ENCODE results near the gene COX8A. TPM values are rescaled to one million over a fixed set of nuclear protein-coding genes. Genes with fewer than 3 reads are reported as not detected.

Gene COX8A
- total and polyA plus RNA-seq, 2 of the 13 experiments (the other 11 are each of a cell fraction or from before 2014, with no cell fraction given), result 202 to 406 TPM

- 0 out of 2 replicates have a peak, but pooled peaks have one; percentile 47 for TF ChIP-seq ZNF850 (CRISPR knock-in tag; conservative IDR thresholded peaks at IDR 0.05)
- TF ChIP-seq, protein P1, sequence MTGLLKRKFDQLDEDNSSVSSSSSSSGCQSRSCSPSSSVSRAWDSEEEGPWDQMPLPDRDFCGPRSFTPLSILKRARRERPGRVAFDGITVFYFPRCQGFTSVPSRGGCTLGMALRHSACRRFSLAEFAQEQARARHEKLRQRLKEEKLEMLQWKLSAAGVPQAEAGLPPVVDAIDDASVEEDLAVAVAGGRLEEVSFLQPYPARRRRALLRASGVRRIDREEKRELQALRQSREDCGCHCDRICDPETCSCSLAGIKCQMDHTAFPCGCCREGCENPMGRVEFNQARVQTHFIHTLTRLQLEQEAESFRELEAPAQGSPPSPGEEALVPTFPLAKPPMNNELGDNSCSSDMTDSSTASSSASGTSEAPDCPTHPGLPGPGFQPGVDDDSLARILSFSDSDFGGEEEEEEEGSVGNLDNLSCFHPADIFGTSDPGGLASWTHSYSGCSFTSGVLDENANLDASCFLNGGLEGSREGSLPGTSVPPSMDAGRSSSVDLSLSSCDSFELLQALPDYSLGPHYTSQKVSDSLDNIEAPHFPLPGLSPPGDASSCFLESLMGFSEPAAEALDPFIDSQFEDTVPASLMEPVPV (CRISPR knock-in tag; IDR thresholded peaks at IDR 0.05), result no peak
- TF ChIP-seq, protein P2, sequence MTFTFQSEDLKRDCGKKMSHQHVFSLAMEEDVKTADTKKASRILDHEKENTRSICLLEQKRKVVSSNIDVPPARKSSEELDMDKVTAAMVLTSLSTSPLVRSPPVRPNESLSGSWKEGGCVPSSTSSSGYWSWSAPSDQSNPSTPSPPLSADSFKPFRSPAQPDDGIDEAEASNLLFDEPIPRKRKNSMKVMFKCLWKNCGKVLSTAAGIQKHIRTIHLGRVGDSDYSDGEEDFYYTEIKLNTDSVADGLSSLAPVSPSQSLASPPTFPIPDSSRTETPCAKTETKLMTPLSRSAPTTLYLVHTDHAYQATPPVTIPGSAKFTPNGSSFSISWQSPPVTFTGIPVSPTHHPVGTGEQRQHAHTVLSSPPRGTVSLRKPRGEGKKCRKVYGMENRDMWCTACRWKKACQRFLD (CRISPR knock-in tag; IDR thresholded peaks at IDR 0.05; ENCODE audit: borderline replicate concordance), result no peak
- TF ChIP-seq, protein P3, sequence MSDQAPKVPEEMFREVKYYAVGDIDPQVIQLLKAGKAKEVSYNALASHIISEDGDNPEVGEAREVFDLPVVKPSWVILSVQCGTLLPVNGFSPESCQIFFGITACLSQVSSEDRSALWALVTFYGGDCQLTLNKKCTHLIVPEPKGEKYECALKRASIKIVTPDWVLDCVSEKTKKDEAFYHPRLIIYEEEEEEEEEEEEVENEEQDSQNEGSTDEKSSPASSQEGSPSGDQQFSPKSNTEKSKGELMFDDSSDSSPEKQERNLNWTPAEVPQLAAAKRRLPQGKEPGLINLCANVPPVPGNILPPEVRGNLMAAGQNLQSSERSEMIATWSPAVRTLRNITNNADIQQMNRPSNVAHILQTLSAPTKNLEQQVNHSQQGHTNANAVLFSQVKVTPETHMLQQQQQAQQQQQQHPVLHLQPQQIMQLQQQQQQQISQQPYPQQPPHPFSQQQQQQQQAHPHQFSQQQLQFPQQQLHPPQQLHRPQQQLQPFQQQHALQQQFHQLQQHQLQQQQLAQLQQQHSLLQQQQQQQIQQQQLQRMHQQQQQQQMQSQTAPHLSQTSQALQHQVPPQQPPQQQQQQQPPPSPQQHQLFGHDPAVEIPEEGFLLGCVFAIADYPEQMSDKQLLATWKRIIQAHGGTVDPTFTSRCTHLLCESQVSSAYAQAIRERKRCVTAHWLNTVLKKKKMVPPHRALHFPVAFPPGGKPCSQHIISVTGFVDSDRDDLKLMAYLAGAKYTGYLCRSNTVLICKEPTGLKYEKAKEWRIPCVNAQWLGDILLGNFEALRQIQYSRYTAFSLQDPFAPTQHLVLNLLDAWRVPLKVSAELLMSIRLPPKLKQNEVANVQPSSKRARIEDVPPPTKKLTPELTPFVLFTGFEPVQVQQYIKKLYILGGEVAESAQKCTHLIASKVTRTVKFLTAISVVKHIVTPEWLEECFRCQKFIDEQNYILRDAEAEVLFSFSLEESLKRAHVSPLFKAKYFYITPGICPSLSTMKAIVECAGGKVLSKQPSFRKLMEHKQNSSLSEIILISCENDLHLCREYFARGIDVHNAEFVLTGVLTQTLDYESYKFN (CRISPR knock-in tag; conservative IDR thresholded peaks at IDR 0.05), result peak; percentile 67
- TF ChIP-seq ZNF674 (CRISPR knock-in tag; IDR thresholded peaks at IDR 0.05; ENCODE audit: low read depth), result no peak
- TF ChIP-seq ZNF292 (CRISPR knock-in tag; IDR thresholded peaks at IDR 0.05; ENCODE audit: borderline replicate concordance, low read depth), result no peak
- TF ChIP-seq ZKSCAN5 (CRISPR knock-in tag; IDR thresholded peaks at IDR 0.05), result no peak
- 0 out of 2 replicates have a peak, but pooled peaks have one; percentile 12 for TF ChIP-seq HNF4G (IDR thresholded peaks at IDR 0.05; ENCODE audit: borderline replicate concordance, low read depth, low read length)
- no peak for TF ChIP-seq HNF4G (CRISPR knock-in tag; IDR thresholded peaks at IDR 0.05; ENCODE audit: borderline replicate concordance, low read depth)
- TF ChIP-seq ZNF451 (CRISPR knock-in tag; IDR thresholded peaks at IDR 0.05), result no peak
- no peak for TF ChIP-seq NFKBIZ (CRISPR knock-in tag; IDR thresholded peaks at IDR 0.05)
- TF ChIP-seq IRF2 (CRISPR knock-in tag; IDR thresholded peaks at IDR 0.05), result no peak
- no peak for TF ChIP-seq NFRKB (IDR thresholded peaks at IDR 0.05)
- TF ChIP-seq, protein P4, sequence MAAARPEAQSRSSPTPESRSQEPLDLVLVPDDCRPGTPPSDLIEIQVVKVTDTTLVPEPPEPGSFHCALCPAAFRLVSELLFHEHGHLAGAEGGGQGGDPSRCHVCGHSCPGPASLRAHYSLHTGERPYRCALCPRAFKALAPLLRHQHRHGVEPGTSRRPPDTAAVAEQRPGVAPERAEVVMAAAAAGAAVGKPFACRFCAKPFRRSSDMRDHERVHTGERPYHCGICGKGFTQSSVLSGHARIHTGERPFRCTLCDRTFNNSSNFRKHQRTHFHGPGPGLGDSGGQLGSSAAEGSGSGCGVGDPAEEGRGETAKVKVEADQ (CRISPR knock-in tag; IDR thresholded peaks at IDR 0.05; ENCODE audit: borderline replicate concordance), result no peak
- TF ChIP-seq MEIS1 (CRISPR knock-in tag; IDR thresholded peaks at IDR 0.05; ENCODE audit: borderline replicate concordance), result 0 out of 2 replicates have a peak, but pooled peaks have one; percentile 56
- no peak for TF ChIP-seq MBNL3 (CRISPR knock-in tag; conservative IDR thresholded peaks at IDR 0.05)
- TF ChIP-seq ZNF10 (CRISPR knock-in tag; IDR thresholded peaks at IDR 0.05; ENCODE audit: borderline replicate concordance, low read depth), result no peak
- no peak for TF ChIP-seq ZFP36 (IDR thresholded peaks at IDR 0.05; ENCODE audit: borderline replicate concordance, low read depth, low read length, partially characterized antibody)
- TF ChIP-seq IRX3 (CRISPR knock-in tag; IDR thresholded peaks at IDR 0.05; ENCODE audit: borderline replicate concordance, low read depth), result no peak
- TF ChIP-seq ZNF121 (CRISPR knock-in tag; IDR thresholded peaks at IDR 0.05), result no peak
- TF ChIP-seq PAX8 (CRISPR knock-in tag; IDR thresholded peaks at IDR 0.05; ENCODE audit: borderline replicate concordance), result no peak
- no peak for TF ChIP-seq RBFOX2 (IDR thresholded peaks at IDR 0.05; ENCODE audit: low read depth, low read length)
- TF ChIP-seq ZNF432 (CRISPR knock-in tag; IDR thresholded peaks at IDR 0.05; ENCODE audit: borderline replicate concordance), result no peak
- TF ChIP-seq ZFP41 (CRISPR knock-in tag; IDR thresholded peaks at IDR 0.05; ENCODE audit: borderline replicate concordance), result no peak
Observed at GRCh38 chr11:63944987-63945386, 29.4 kb upstream of the COX8A start (continued).

Measured in HepG2 (cell line).